M059J (cell line): ENCODE measurements around the gene SGIP1. TPM values are rescaled to one million over a fixed set of nuclear protein-coding genes. Genes with fewer than 3 reads are reported as not detected.
"Not testable (repeated sequence)": the region's sequence is repeated elsewhere in the genome, so short reads cannot be mapped to it uniquely, and the experiment has no call there.

Experiments used
- DNase-seq: peaks from one replicate; pipeline ENCODE4 v3.0.0-alpha.2; 2012; ENCODE audit warnings: low read depth
- total RNA-seq: library from RNA; depleted of rRNA; stranded (reverse); fragments of >200 nt; shearing (Covaris generic); gene quantifications from 2 replicates; pipeline ENCODE4 v1.2.3, GENCODE V29; 2014

SGIP1 gene
- total RNA-seq, 1 experiment from 2014 or later: 5.8 TPM

DNA sequence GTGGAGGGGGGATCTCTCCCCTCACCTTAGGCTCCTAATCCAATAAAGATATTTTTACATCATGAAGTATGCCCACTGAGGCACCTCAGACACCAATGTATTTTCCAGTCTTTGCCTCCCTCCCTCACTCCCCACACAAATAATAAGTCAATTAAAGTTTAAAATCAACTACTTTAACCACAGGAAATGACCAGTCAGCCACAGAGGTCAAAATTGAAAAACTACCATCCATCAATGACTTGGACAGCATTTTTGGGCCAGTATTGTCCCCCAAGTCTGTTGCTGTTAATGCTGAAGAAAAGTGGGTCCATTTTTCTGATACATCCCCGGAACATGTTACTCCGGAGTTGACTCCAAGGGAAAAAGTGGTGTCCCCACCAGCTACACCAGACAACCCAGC, 147.7 kb downstream of the SGIP1 start:
- peak; percentile 57 for DNase-seq

DNA sequence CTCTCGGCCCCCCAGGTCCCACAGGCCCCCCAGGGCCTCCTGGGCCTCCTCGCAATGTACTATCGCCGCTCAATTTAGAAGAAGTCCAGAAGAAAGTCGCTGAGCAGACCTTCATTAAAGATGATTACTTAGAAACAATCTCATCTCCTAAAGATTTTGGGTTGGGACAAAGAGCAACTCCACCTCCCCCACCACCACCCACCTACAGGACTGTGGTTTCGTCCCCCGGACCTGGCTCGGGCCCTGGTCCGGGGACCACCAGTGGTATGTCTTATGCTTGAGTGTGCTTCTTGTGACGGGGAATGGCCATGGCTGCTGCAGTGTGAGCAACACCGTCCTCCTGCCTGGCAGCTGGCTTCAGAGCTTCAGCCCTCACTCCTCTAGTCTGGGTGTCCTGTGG, 148.2 kb downstream of the SGIP1 start:
- no peak for DNase-seq

DNA sequence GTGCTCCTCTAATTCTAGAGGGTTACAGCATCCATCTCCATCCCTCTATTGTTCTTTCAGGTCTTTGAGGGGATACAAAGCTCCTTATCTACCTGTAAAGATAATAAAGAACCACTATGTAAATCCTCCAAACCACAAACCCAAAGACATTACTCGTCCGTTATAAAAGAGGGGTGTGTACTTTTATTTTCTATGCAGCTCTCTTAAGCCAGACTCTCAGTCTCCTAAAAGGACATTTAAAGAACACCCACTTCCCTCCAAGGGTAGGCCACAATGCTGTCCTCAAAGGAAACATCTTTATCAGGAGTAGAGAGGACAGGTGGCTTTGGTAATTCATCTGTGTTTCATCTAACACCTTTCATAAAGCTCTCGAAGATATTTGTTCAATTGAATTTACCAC, 150.4 kb downstream of the SGIP1 start:
- DNase-seq: no peak

DNA sequence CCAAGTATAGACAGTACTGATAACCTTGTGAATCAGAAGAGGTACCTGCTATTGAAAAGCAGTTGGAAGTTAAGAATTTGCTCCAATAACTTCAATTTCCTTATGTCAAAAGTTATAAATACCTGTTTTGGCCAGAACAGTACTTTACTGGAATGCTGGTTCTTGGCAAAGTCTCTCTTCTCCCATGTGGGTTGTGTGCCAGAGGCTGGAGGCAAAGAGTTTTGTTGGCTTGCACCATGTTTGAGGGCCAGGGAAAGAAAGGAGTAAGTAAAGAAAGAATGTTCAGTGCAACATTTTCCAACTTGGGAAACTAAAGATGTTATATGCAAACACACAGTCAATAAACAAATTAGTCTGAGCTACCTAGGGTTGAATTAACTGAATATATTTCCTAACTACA, 151.3 kb downstream of the SGIP1 start:
- DNase-seq: no peak

DNA sequence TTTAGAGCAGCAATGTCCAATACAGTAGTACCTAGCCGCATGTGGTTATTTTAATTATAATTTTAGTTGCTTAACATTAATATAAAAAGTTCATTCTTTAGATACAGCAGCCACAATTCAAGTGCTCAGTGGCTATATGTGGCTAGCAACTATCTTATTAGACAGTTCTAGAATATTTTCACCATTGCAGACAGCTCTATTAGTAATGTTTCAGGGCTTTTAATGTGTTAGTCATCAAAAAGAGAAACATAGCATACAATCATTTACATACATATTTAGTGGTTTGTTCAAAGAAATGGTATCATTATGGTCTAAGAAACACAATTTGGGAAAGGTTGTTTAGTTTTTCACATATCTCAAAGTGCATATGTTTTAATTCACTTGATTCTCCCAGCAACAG, 151.7 kb downstream of the SGIP1 start:
- DNase-seq: no peak

DNA sequence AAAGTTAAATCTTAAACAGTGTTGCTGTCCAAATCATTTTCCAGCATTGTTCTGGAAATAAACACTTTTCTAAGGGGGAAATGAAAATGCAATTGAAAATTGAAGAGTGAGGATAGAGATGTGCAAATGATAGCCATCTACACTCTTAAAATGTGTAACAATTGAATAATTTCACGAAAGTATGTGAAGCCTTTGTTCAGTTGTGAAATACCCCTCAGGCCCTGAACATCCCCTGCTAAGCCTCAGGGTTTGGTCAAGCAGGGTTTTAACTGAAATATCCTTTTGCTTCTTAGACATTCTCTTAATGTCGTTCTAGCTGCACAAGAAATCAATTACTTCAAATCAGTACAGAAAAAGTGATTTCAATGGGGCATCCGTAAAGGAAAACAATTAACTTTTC, 152.5 kb downstream of the SGIP1 start:
- no peak for DNase-seq

DNA sequence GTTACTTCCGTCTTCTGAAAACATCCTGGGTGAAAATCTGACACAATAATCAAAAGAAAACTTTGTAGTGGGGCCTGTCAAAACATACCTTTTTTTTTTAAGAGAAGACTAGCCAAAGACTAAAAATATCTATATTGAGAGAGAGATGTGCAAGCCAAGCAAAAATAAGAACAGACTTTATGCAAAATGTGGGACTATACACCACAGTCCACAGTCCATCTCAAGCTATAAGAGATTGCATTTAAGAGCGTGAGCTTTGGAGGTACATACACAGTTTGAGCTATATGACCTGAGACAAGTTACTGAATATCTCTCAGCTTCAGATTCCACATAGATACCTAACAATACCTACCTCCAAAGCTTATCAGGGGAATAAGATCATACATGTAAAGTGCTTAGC, 153.4 kb downstream of the SGIP1 start:
- no peak for DNase-seq

DNA sequence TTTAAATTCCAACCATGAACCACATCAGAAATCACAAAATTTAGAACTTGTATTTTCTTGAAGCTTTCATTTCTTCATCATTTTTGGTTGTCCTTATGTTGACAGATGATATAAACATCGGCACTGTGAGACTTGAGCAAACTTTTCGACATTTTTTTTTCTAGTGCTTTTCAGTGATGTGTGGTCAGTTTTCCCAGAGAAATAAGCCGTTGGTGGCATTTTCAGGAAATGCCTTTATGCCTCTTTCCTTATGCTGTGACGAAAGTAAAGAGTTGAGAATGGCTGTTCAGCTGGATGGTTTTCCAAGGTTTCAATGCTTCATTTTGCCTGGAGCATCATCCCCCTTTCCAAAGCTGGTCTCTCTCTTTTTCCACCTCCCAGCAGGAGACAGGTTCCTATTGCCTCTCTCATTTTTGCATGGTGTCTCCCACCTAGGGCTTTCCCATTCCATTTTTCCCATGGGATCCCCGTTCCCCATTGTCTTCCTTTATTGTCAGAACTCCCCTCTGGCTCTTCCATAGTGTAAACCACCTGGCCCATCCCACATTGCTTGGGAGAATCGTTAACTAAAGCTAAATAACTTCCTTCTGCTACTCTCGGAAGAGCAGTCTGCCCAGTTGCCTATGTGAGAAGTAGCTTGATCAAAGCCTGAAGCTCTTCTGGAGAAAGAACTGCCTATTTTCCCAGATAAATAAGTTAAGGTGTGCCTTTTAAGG, 156.9 kb downstream of the SGIP1 start:
- DNase-seq: no peak

DNA sequence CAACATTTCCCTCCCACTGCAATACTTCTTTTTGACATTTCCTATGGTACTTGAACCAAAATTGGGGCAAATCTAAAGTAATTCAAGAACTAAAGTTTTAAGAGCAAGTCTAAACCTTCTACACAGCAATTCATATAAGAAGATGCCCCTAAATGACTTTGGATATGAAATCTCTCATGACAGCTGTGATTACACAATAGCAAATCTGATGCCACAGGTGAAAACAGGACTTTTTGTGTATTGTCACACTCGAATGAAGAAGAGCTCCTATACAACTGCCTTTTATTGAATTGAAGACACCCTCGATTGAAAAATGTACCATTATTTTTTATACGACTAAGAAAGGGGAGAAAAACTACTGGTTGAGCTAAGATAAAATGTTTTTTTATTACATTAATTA, 158.7 kb downstream of the SGIP1 start:
- no peak for DNase-seq

DNA sequence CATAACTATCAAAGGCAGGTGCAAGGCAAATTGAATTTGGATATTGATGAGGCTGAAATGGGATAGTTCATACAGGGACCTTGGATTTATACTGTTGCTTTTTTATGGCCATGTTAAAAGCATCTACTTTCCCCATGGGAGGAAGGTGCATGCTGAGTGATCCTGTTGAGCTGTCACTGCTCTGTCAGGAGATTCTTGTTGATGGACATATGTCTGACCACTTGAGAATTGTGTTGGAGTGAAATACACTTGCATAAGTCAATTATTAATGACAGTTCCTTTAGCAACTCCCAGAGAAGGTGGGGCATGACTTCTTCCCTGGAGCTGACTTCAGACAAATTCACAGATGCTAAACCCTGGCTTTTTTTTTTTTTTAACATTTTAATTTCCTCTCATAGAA, 159.9 kb downstream of the SGIP1 start:
- DNase-seq: no peak

DNA sequence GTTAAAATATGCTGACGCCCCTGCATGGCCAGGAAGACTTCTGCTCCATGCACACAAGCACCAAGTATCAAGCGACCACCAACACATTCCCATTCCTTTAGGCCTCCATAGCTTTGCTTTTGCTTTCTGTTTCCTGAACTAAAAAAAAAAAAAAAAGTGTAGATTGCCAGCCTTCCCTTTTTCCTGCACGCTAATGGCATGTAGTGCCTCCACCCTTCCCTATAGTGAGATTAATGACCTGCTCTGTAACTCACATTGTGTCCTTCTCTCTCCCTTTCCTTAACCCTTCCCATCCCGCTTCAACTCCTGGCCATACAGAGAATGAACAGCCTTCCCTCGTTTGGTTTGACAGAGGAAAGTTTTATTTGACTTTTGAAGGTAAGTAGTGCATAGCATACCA, 161.2 kb downstream of the SGIP1 start:
- DNase-seq: no peak

DNA sequence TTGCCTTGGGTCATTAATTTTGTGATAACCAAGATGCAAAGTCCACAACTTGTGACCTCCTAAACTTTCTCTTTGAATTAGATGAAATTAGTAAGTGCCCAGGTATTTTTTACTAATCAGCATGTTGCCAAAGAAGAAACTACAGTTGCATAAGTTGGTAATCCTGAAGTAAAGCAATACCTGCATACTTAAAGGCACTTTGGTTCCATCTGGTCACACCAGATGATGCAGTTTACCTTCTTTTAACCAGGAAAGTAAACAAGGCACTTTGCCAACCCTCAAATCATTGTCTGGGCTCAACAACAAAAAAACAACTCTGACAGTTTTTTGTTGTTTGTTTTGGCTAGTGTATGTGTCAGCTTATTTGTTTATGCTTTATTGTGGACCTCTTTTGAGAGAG, 162.8 kb downstream of the SGIP1 start:
- DNase-seq: no peak

DNA sequence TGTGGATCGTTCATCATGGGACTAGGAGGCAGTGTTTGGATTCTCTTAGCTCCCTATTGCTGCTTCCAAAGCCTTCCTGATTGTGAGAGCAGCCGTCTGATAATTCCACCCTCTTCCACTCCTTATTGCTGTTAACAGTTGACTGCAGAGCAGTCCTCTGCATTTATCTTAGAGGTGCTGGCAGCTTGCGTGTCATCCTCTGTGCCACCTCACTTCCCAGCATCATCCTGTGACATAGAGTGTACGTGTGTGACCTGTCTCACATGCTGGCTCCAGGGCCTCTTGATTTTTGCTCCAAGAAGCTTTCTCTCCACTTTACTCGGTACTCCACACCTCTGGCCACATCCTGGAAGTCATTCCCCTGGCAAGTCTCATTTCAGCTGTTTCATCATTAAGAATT, 165.3 kb downstream of the SGIP1 start:
- no peak for DNase-seq

DNA sequence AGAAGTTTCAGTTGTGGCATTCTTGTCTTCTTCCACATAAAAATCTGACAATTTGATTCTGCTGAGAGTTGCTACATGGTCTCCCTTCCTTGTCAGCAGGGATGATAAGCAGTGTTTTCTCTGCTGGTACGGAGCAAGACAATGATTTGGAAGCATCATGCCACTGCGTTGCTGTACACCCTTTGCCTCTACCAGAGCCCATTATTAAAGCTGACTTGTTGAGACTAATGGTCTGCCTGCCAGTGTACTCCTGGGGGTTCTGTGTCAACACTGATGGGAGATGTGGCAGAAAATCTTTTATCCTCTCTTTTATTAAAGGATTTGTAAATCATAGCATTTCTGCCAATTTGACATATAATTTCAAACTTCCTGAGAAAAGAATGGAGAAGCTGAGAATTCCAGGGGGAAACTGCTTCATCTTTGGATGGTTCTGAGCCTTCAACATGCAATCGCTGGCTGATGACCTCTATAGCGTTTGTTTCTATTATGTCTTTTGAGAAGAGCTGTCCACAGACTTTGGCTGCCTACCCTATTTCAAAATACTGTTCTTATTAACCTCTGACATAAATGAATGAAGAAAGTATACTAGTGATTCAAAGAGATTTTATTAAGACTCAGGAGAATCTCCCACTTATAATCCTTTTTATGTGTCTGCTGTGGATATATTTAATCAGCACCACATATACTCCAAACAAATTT, 170.4 kb downstream of the SGIP1 start:
- no peak for DNase-seq

DNA sequence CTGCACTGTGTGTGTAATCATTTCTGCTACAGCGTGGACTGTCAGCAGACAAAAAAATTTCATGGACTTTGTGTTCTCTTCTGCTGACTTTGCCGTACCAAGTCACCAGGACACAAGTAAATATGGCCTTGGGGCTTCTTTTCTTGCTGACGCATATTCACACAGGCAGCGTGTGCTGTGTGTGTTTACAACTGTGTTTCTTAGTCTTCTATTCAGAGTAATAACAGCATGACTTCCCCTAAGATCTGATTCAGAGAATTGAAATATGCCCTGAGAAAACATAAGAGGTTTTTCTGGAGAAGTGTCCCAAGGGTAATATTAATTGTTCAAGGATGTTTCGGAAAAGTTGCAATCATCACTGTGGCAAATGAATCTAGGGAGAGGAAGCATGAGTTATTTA, 171.2 kb downstream of the SGIP1 start:
- peak; percentile 40 for DNase-seq

DNA sequence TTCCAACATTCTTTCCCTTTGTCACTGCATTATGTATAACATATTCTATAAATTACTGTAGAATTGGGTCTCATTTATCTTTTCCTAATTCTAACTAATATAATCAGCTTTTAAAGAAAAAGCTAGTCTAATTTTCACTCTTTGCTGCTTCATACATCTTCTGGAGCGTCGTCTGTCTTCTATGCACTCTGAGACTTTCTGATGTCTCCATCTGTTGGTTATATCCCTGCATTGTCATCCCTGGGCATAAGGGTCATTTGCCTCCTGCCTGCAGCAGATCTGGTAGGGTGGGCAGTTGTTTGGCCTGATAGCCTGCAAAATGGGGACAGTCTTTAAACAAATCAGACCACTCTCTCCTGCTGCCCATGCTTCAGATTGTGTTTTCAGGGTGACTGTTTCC, 177.5 kb downstream of the SGIP1 start:
- DNase-seq: peak; percentile 44

DNA sequence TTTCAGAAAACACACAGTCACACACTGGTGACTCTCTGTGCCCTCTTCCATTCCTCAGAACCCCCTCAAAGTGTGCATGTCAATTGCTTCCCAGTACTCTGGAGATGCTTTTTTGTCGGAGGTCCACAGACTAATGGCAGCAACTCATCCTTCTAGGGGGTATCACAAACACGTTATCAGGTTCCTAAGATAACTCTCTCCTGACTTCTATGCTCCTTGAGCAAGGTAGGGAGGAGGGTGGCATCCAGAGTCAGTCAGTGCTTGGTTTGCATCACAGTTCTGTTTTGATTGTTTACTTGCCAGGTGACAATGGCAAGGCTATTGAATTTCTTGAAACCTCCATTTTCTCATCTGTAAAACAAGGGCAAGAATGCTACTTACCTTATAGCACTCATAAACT, 178.9 kb downstream of the SGIP1 start:
- DNase-seq: no peak

DNA sequence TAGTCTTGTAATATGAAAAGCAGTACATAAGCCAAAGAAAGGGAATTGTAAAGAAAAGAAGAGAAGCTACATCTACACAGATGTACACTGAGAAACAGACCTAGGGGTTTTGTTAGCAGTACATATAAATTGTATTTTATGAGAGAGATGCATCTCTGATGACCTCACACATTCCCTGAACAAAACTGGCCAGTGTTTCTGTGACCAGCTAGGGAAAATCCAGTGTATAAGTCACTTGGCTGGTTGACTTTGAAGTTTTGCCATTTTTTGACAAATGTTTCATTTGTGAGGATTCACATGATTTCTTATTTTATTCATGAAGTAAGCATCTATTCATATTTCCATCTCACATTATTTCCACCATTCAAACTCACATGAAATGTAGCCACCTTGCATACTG, 190.0 kb downstream of the SGIP1 start:
- DNase-seq: peak; percentile 12

DNA sequence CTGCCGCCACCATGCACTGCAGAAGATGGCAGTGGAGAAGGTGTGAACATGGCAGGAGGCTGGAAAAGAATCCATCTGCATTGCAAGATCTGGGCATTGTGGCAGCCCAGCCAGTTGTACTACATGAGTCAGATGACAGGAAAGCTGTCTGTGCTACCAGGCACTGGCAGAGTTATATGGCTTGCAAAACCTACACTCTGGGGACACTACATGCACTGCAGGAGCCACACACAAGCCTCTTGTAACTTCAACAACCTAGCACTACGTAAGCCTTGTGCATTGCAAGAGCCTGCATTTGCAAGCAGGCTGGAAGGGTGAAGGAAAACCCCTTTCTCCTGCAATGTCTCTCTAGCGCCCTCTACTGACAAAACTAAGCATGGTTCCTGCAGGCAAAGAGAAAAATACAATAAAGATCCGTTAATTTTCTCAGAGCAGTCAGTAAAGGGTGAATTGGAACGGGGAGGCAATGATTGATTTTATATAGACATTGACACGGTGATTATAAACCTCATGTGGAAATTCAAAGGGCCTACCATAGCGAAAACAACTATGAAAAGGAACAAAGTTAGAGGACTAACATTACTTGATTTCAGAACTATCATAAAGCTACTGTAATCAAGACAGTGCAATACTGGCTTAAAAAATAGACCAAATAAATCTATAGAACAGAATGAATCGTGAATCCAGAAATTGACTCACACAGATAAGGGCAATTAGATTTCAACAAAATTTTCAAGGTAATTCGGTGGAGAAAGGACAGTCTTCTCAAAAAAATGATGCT, 192.1 kb downstream of the SGIP1 start:
- DNase-seq: peak; percentile 68

DNA sequence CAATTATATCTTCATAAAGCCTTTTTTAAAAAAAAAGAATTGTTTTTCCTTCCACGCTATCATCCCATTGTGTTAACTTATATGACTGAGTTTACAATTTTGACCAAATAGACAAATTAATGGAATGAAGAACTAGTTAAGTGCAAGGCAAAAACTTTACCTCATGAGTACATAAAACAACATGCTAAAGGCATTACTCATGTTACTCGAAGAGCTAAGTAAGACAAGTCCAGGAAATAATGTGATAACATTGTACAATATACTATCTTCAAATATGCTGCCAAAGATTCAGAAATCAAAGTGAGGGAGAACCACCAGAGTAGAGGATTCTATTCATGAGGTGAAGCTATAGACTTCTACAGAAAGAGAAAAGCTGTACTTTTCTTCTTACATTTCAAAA, 194.1 kb downstream of the SGIP1 start:
- peak; percentile 15 for DNase-seq

DNA sequence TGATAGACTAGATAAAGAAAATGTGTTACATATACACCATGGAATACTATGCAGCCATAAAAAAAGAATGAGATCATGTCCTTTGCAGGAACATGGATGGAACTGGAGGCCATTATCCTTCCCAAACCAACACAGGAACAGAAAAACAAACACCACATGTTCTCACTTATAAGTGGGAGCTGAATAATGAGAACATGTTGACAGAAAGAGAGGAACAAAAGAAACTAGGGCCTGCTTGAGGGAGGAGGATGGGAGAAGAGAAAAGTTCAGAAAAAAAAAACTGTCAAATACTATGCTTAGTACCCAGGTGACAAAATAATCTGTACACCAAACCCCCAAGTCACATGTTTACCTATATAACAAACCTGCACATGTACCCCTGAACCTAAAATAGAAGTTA, 194.8 kb downstream of the SGIP1 start:
- not testable (repeated sequence) for DNase-seq

DNA sequence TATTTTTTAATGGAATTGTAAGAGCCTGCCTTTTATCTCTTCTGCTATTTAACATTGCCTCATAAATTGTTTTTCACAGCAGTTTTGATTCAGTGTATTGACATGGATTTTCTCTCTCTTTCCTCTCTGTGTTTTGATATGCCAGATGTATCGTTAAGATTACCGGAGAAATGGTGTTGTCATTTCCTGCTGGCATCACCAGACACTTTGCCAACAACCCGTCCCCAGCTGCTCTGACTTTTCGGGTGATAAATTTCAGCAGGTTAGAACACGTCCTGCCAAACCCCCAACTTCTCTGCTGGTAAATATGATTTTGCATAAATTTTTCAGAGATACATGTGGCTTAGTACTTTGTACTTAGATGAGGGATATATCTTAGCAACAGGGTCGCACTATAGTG, 195.2 kb downstream of the SGIP1 start:
- DNase-seq: no peak

DNA sequence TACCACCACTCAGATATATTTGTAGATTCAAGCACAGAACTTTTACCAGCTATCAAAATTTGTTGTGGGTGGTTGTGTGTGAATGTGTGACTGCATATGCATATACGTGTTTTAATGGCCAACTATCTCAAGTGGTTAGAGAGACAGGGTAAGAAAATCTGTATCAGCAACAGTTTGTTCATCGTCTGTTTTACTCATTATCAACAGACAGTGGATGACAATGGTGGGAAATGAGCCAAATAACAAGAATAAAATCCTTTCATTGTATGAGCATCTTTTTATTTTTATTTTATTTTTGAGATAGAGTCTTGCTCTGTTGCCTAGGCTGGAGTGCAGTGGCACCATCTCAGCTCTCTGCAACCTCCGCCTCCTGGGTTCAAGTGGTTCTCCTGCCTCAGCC, 195.6 kb downstream of the SGIP1 start:
- no peak for DNase-seq
